ENCODE measurements around the gene IQSEC3. TPM values are rescaled to one million over a fixed set of nuclear protein-coding genes. Genes with fewer than 3 reads are reported as not detected.

The IQSEC3 gene
- total RNA-seq, 1 experiment from 2014 or later: not detected

DNA sequence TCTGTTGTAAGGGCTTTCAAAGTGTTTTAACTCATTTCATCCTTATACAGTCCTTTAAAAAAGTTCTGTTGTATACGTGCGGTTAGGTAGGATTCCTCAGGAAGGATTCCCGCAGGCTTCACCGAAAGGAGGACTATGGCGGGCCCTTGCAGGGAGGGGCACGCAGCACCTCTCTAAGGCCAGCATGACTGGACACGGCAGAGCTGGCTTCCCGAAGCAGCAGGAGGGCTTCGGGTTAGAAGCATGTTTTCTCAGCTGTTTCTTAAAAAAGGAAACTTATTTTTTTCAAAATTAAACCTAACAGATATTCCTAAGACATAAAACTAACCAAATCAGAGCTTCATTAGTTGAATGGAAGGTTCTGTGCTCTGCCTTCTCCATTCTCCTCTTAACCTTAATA is 21.3 kb downstream of the IQSEC3 start:
- ATAC-seq (no peak), DNase-seq (ENCODE audit: low read depth, low spot score) (no peak)
- no peak overlapping the region for H3K4me3 ChIP-seq (ENCODE audit: low read depth in 2 of 2, low read length in 2 of 2)
- no peaks in the 10 kb centered on the region; the same call in 1 of the 2 replicates for H3K27me3 ChIP-seq (ENCODE audit: control insufficient read depth, insufficient read depth, low read length)
- no peaks in the 10 kb centered on the region for H3K9me3 ChIP-seq (ENCODE audit: control insufficient read depth, insufficient read depth, low read depth, low read length)
- no peaks in the 10 kb centered on the region for H3K4me1 ChIP-seq (ENCODE audit: control insufficient read depth, insufficient read depth, low read length)
- ChIA-PET POLR2A (no interaction called here), CTCF (no interaction called here)
- intact Hi-C loops (cut with micrococcal nuclease; ENCODE audit: unreplicated experiment): no loop called here
- BruUV-seq (replicated peaks): no TSS peak
- TF ChIP-seq TCF7L2 (IDR thresholded peaks at IDR 0.05; ENCODE audit: low read depth, low read length): no peak
- TF ChIP-seq, protein P1, sequence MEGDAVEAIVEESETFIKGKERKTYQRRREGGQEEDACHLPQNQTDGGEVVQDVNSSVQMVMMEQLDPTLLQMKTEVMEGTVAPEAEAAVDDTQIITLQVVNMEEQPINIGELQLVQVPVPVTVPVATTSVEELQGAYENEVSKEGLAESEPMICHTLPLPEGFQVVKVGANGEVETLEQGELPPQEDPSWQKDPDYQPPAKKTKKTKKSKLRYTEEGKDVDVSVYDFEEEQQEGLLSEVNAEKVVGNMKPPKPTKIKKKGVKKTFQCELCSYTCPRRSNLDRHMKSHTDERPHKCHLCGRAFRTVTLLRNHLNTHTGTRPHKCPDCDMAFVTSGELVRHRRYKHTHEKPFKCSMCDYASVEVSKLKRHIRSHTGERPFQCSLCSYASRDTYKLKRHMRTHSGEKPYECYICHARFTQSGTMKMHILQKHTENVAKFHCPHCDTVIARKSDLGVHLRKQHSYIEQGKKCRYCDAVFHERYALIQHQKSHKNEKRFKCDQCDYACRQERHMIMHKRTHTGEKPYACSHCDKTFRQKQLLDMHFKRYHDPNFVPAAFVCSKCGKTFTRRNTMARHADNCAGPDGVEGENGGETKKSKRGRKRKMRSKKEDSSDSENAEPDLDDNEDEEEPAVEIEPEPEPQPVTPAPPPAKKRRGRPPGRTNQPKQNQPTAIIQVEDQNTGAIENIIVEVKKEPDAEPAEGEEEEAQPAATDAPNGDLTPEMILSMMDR (IDR thresholded peaks at IDR 0.05): no peak
- no peak for TF ChIP-seq POLR2AphosphoS5 (IDR thresholded peaks at IDR 0.05; ENCODE audit: low read depth, low read length)
- no peak for TF ChIP-seq SIN3A (IDR thresholded peaks at IDR 0.05; ENCODE audit: borderline replicate concordance, insufficient read depth, low read depth, low read length)
- H3K27ac ChIP-seq (ENCODE audit: low read length): no peak overlapping the region
- in situ Hi-C loops (cut with HindIII; ENCODE audit: low pct_unique_long_range_greater_than_20kb, low sequenced_read_pairs): no loop called here
- H3K36me3 ChIP-seq (ENCODE audit: control insufficient read depth, insufficient read depth, low read length): no peaks in the 10 kb centered on the region

DNA sequence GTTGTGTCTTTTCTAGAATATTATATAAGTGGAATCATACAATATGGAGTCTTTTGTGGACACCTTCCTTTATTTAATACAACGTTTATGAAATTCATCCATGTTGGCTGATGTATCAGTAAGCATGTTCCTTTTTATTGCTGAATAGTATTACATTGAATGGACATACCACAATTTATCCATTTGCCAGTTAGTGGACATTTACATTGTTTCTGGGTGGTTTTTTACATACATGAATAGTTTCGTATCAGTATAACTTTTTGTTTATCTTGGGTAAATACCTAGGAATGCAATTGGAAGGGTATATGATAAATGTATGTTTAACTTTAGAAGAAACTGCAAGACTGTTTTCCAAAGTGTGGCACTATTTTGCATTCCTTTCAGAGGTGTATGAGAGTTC is 23.1 kb downstream of the IQSEC3 start:
- no peak for ATAC-seq
- in situ Hi-C loops (cut with HindIII; ENCODE audit: low pct_unique_long_range_greater_than_20kb, low sequenced_read_pairs): no loop called here
- ChIA-PET POLR2A (no interaction called here), CTCF (no interaction called here)
- Histone ChIP-seq H3K36me3 (ENCODE audit: control insufficient read depth, insufficient read depth, low read length) (no peaks in the 10 kb centered on the region), H3K4me3 (ENCODE audit: low read depth in 2 of 2, low read length in 2 of 2) (no peak overlapping the region), H3K9me3 (ENCODE audit: control insufficient read depth, insufficient read depth, low read depth, low read length) (no peaks in the 10 kb centered on the region), H3K27ac (ENCODE audit: low read length) (no peak overlapping the region), H3K27me3 (ENCODE audit: control insufficient read depth, insufficient read depth, low read length) (no peaks in the 10 kb centered on the region), H3K4me1 (ENCODE audit: control insufficient read depth, insufficient read depth, low read length) (no peaks in the 10 kb centered on the region)
- no TSS peak for BruUV-seq (replicated peaks)
- no peak for DNase-seq (ENCODE audit: low read depth, low spot score)
- intact Hi-C loops (cut with micrococcal nuclease; ENCODE audit: unreplicated experiment): no loop called here
- no peak for TF ChIP-seq REST (IDR thresholded peaks at IDR 0.05; ENCODE audit: insufficient read depth in 1 of 2, low read depth in 2 of 2, low read length in 1 of 2)
- no peak for TF ChIP-seq POLR2AphosphoS5 (IDR thresholded peaks at IDR 0.05; ENCODE audit: low read depth, low read length)
- TF ChIP-seq TCF7L2 (IDR thresholded peaks at IDR 0.05; ENCODE audit: low read depth, low read length): no peak
- TF ChIP-seq, protein P1 (IDR thresholded peaks at IDR 0.05): no peak
- TF ChIP-seq SIN3A (IDR thresholded peaks at IDR 0.05; ENCODE audit: borderline replicate concordance, insufficient read depth, low read depth, low read length): no peak
